Activated CD4-positive, alpha-beta T cell treated with anti-CD3 and anti-CD28 coated beads, Interleukin-2, amount 50 U/mL, for 24 hours (primary cell): ENCODE results near the gene LRRC25.

Source experiments
- DNase-seq, 2 donors: peaks; one replicate each; pipeline ENCODE4 v3.0.0-alpha.2; 2020; ENCODE audit warnings: low read depth in 1 of 2, low spot score in 1 of 2

Gene LRRC25

GRCh38 chr19:18397242-18398202, at the start of gene LRRC25:
Gene LRRC25 (minus strand): TSS chr19:18397622. CDS start chr19:18396963, 659 bp downstream.
- no peak for DNase-seq

GRCh38 chr19:18446811-18447359, 49.5 kb upstream of the LRRC25 start:
- DNase-seq: no peak

GRCh38 chr19:18446145-18446810, 48.9 kb upstream of the LRRC25 start:
- no peak for DNase-seq

GRCh38 chr19:18445262-18445948, 48.0 kb upstream of the LRRC25 start:
- DNase-seq: no peak

- no peak for DNase-seq
Measured at GRCh38 chr19:18444513-18444912, 47.1 kb upstream of the LRRC25 start.

- no peak for DNase-seq
Measured at GRCh38 chr19:18443831-18444230, 46.4 kb upstream of the LRRC25 start.

GRCh38 chr19:18443406-18443805, 46.0 kb upstream of the LRRC25 start:
- DNase-seq: no peak

- DNase-seq: no peak
Measured at GRCh38 chr19:18442941-18443340, 45.5 kb upstream of the LRRC25 start.

- DNase-seq: no peak
Measured at GRCh38 chr19:18441804-18442788, 44.7 kb upstream of the LRRC25 start.

GRCh38 chr19:18440936-18441803, 43.7 kb upstream of the LRRC25 start:
- no peak for DNase-seq

GRCh38 chr19:18440415-18440877, 43.0 kb upstream of the LRRC25 start:
- DNase-seq: no peak

- no peak for DNase-seq
Measured at GRCh38 chr19:18439910-18440237, 42.5 kb upstream of the LRRC25 start.

GRCh38 chr19:18439025-18439909, 41.8 kb upstream of the LRRC25 start:
- no peak for DNase-seq

GRCh38 chr19:18438331-18439024, 41.1 kb upstream of the LRRC25 start:
- no peak for DNase-seq

GRCh38 chr19:18437491-18438330, 40.3 kb upstream of the LRRC25 start, which contains the start of gene ISYNA1:
Gene ISYNA1 (minus strand): TSS chr19:18438133. CDS start chr19:18437979, 154 bp downstream.
- no peak for DNase-seq

- DNase-seq: peak in 1 of 2 donors; percentile 46
Measured at GRCh38 chr19:18436671-18437490, 39.5 kb upstream of the LRRC25 start.
